GM12801 (cell line): ENCODE results near the gene ZNF248.

Experiments
- TF ChIP-seq, protein P1 (sequence below): IDR thresholded peaks from one replicate; pipeline ENCODE4 v1.5.1; 2011; ENCODE audit warnings: control low read depth; ENCODE audit not compliant: insufficient read length; ENCODE audit errors: extremely low read depth

The ZNF248 gene

DNA sequence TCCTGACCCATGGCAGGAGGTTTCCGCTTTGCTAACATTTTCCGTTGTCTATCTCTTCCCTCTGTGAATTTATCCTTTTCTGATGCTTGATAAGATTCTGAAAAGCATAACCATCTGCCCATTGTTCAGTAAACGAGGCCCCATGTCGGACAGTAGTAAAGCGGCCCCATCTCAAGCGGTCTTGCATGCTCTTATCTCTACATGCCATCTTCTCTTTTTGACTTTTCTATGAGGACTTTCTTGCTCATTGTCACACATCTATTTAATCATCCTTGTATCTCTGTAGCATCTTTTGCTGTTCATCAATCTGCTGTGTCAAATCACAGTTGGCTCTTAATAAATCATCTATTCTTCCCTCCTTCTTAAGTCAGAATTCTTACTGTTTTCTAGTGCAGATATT is 37.6 kb downstream of the ZNF248 start:
- TF ChIP-seq, protein P1, sequence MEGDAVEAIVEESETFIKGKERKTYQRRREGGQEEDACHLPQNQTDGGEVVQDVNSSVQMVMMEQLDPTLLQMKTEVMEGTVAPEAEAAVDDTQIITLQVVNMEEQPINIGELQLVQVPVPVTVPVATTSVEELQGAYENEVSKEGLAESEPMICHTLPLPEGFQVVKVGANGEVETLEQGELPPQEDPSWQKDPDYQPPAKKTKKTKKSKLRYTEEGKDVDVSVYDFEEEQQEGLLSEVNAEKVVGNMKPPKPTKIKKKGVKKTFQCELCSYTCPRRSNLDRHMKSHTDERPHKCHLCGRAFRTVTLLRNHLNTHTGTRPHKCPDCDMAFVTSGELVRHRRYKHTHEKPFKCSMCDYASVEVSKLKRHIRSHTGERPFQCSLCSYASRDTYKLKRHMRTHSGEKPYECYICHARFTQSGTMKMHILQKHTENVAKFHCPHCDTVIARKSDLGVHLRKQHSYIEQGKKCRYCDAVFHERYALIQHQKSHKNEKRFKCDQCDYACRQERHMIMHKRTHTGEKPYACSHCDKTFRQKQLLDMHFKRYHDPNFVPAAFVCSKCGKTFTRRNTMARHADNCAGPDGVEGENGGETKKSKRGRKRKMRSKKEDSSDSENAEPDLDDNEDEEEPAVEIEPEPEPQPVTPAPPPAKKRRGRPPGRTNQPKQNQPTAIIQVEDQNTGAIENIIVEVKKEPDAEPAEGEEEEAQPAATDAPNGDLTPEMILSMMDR, result no peak

DNA sequence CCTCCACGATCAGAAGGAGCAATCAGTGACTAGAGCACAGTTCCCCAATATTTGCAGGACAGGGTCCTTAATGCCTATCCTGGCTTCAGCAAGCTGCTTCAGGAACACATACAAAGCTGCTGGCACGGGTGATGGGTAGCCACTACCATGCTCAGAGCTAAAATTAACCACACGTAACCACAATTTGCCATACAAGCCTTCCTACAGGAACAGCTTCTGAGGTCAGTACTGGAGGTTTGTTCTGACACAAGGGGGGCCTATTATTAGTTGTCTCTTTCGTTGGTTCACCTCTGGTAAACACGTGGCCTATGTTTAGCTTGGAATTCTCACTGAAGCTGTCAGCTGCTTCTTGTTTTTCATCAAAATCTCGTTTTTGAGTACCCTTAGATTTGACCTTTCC is 41.1 kb downstream of the ZNF248 start:
- TF ChIP-seq, protein P1, result no peak

DNA sequence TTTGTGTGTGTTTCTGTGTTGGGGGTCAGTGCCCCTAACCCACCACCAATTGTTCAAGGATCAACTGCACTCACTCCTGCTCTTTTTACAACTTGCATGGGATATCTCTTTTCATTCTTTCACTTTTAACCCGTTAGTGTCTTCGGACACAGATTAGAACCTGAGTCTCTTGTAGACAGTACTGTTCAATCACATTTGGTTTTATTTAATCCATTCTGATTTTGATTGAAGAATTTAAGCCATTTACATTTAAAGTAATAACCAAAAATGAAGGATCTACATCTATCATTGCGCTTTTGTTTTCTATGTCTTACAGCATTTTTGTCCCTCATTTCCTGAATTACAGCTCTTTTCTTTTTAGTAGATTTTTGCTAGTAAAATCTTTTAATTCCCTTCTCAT is 43.6 kb downstream of the ZNF248 start:
- TF ChIP-seq, protein P1, result no peak

DNA sequence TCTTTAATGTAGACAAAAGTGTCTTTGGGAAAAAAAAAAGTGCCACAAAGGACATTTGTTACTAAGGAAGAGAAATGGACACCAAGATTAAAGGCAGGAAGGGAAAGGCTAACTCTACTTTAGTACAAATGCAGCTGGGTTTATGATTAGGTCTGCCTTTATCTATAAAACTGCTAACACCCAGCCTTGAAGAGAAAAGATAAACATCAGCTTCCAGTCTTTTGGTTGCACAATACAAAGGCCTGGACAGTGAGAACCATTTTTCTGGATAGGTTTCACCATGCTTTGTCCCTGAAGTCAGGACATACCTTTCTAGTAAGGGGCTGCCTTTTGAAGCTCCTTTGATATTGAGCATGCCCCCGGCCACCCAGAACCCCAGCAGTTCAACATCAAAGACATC is 45.1 kb downstream of the ZNF248 start:
- TF ChIP-seq, protein P1, result no peak

DNA sequence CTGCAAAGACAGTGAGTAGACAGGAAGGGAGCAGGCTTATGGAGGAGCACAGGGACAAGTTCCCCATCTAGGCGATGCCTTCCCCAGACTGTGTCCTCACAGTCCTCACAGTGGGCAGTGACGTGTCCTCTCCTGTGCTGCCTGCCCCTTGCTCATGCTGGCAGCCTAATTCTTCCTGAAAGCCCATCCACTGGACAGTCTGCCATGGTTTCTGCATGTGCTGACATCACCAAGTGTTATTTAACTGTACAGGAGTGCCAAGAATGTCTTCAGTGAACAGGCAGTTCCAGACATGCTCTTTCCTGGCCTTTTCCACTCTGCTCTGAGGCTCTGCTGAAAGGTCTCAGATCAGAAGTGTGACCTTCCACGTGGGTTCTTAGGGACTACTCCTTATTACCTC is 54.1 kb downstream of the ZNF248 start:
- TF ChIP-seq, protein P1, result no peak

DNA sequence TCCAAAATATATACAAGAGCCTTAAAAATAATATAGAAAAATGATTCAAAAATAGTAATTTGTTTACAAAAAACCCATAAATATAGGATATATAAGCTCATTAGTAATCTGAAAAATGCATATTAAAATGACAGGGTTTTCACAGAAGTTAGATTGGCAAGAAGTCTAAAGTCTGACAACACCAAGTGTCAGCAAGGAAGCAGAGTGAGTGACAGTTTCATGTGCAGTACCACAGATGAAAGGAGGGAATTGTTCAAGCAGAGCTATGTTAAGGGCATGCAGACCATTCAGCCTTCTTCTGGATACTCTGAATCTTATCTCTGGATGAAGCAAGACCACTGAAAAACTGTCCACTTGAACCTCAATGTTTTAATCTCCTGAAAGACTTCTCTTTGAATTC is 55.9 kb downstream of the ZNF248 start:
- TF ChIP-seq, protein P1, result no peak

DNA sequence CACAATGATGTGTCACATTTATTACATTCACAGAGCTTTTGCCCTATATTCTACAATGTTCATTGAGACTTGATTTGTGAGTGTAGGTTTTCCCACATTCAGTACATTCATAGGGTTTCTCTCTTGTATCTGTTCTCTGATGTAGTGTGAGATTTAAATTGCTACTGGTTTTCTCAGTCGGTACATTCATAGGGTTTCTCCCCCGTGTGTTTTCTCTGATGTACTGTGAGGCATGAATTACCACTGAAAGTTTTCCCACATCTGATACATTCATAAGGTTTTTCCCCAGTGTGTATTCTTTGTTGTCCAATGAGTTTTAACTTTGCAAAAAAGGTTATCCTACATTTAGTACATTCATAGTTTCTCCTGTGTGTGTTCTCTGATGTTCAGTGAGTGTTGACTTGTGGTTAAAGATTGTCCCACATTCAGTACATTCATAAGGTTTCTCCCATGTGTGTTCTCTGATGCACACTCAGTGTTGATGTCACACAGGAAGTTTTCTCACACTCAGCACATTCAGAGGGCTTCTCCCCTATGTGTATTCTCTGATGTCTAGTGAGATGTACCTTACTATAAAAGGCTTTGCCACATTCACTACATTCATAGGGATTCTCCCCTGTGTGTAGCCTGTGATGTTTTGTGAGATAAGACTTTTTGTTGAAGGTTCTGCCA is 63.0 kb downstream of the ZNF248 start:
- TF ChIP-seq, protein P1, result no peak
